K562 (cell line): Measurements from ENCODE around the gene DNAJC17. TPM values are rescaled to one million over a fixed set of nuclear protein-coding genes. Genes with fewer than 3 reads are reported as not detected.

Experiments
- ATAC-seq: fragments of 200-7000 bp; cut with Tn5 transposase; 3 replicates; pipeline ENCODE4 v1.9.1; 2020; ENCODE audit warnings: moderate library complexity
- BruUV-seq: library from RNA; stranded (reverse); fragments of 400-500 nt; replicated peaks from 2 replicates; lab custom pipeline; 2021; lab: Mats Ljungman, UMichigan
- CTCF ChIA-PET: fragments of 300-600 bp; formaldehyde crosslinking; extraction: SDS; loops from one replicate; lab custom pipeline; 2021; ENCODE audit warnings: low intra/inter-chr PET ratio; lab: Yijun Ruan, JAX
- POLR2A ChIA-PET: fragments of 300-600, 350-650 bp; sonication (Branson Sonifier 250); formaldehyde crosslinking; extraction: SDS; loops from one replicate; lab custom pipeline; 2021; ENCODE audit warnings: antibody characterized with exemption, inconsistent platforms; lab: Yijun Ruan, JAX
- DNase-seq, 4 experiments: peaks; one replicate each; pipeline versions ENCODE4 v3.0.0 to v3.0.0-alpha.2; 2011 to 2018; ENCODE audit warnings: low spot score in 3 of 4, mixed read lengths in 3 of 4; ENCODE audit errors: extremely low read depth in 1 of 4
- FAIRE-seq: peaks from 2 replicates; lab custom pipeline; 2011; peaks lifted over from hg19 to GRCh38; lab: Jason Lieb, UNC
- H2AFZ ChIP-seq: 2 replicates; pipeline ENCODE4 v1.6.0; 2011; ENCODE audit warnings: low read depth, low read length, control low read depth, inconsistent platforms
- H3K27ac ChIP-seq: fragments of 200-600 bp; 3 replicates; pipeline ENCODE4 v1.8.0; 2011; ENCODE audit warnings: low read depth, mild to moderate bottlenecking, control low read depth, inconsistent platforms, low read length, moderate library complexity, mixed read lengths; ENCODE audit errors: extremely low read depth
- H3K27me3 ChIP-seq, 2 experiments: fragments of 300-600 bp in 1 of 2; 2 replicates in 1 of 2; 3 replicates in 1 of 2; pipeline versions ENCODE4 v1.6.0 to v1.8.0; 2011; ENCODE audit warnings: inconsistent platforms in 2 of 2, low read length in 2 of 2, mild to moderate bottlenecking in 1 of 2, mixed read lengths in 1 of 2, moderate library complexity in 1 of 2; ENCODE audit not compliant: control insufficient read depth in 2 of 2, insufficient read depth in 2 of 2
- H3K36me3 ChIP-seq: fragments of 300-600 bp; 3 replicates; pipeline ENCODE4 v1.8.0; 2011; ENCODE audit warnings: mild to moderate bottlenecking, low read length, inconsistent platforms; ENCODE audit not compliant: control insufficient read depth, insufficient read depth
- H3K4me1 ChIP-seq, 2 experiments: fragments of 200-600 bp in 1 of 2; replicated peaks in 1 of 2; 2 replicates in 1 of 2; 3 replicates in 1 of 2; pipeline versions ENCODE4 v1.5.1 to v1.8.0; 2011; ENCODE audit warnings: inconsistent platforms in 2 of 2, low read length in 2 of 2, mild to moderate bottlenecking in 1 of 2, mixed read lengths in 1 of 2, moderate library complexity in 1 of 2; ENCODE audit not compliant: control insufficient read depth in 2 of 2, insufficient read depth in 2 of 2
- H3K4me2 ChIP-seq: 2 replicates; pipeline ENCODE4 v1.6.1; 2011; ENCODE audit warnings: low read length, control low read depth, inconsistent platforms, mixed read lengths; ENCODE audit not compliant: insufficient read depth
- H3K4me3 ChIP-seq: fragments of 200-600 bp; sonication (generic), shearing (Covaris generic); 2 replicates; pipeline ENCODE4 v1.5.1; 2016; ENCODE audit warnings: control low read depth, inconsistent platforms
- H3K79me2 ChIP-seq: fragments of 200-600 bp; 3 replicates; pipeline ENCODE4 v1.8.0; 2011; ENCODE audit warnings: low read length, inconsistent platforms; ENCODE audit not compliant: control insufficient read depth, insufficient read depth
- H3K9ac ChIP-seq, 2 experiments: 2 replicates each; pipeline versions ENCODE4 v1.6.0 to v1.6.1; 2011; ENCODE audit warnings: low read depth in 2 of 2, low read length in 2 of 2, control low read depth in 1 of 2, inconsistent platforms in 1 of 2, mild to moderate bottlenecking in 1 of 2, mixed read lengths in 1 of 2; ENCODE audit not compliant: insufficient read depth in 1 of 2
- H3K9me1 ChIP-seq: one replicate; pipeline ENCODE4 v1.6.0; 2011; ENCODE audit warnings: inconsistent platforms, mild to moderate bottlenecking, low read length, moderate library complexity; ENCODE audit not compliant: control insufficient read depth, insufficient read depth
- H3K9me3 ChIP-seq: replicated peaks from 2 replicates; pipeline ENCODE4 v1.5.1; 2011; ENCODE audit warnings: low read depth, low read length, inconsistent platforms; ENCODE audit not compliant: control insufficient read depth, insufficient read depth
- H4K20me1 ChIP-seq: replicated peaks from 2 replicates; pipeline ENCODE4 v1.6.1; 2011; ENCODE audit warnings: low read length, inconsistent platforms, mixed read lengths; ENCODE audit not compliant: control insufficient read depth, insufficient read depth
- ATF7 ChIP-seq: fragments of 450-650 bp; IDR thresholded peaks from 2 replicates; pipeline ENCODE4 v1.7.1; 2014; ENCODE audit warnings: mild to moderate bottlenecking, moderate library complexity
- ELF2 ChIP-seq: fragments of 250-450 bp; sonication (Bioruptor Pico); IDR thresholded peaks from 2 replicates; pipeline ENCODE4 v1.5.0; 2021; ENCODE audit warnings: mild to moderate bottlenecking
- HNRNPL ChIP-seq: fragments of 200-400 bp; formaldehyde crosslinking; IDR thresholded peaks from 2 replicates; pipeline ENCODE4 v1.6.1; 2017; ENCODE audit warnings: low read depth, mild to moderate bottlenecking, low read length
- KLF13 ChIP-seq: fragments of 450-650 bp; IDR thresholded peaks from 2 replicates; pipeline ENCODE4 v1.6.1; 2016; ENCODE audit warnings: missing genetic modification characterization, low read depth, mild to moderate bottlenecking, missing compliant biosample characterization, moderate library complexity, borderline replicate concordance
- MCM5 ChIP-seq: fragments of 450-650 bp; IDR thresholded peaks from 2 replicates; pipeline ENCODE4 v1.6.1; 2016; ENCODE audit warnings: low read depth
- MIER1 ChIP-seq: fragments of 450-650 bp; IDR thresholded peaks from 2 replicates; pipeline ENCODE4 v1.6.1; 2016; ENCODE audit warnings: antibody characterized with exemption, mild to moderate bottlenecking, low read depth
- MXD1 ChIP-seq: fragments of 250-450 bp; sonication (Bioruptor Pico); IDR thresholded peaks from 2 replicates; pipeline ENCODE4 v1.8.0; 2021; ENCODE audit warnings: borderline replicate concordance, mild to moderate bottlenecking, moderate library complexity; ENCODE audit not compliant: poor library complexity, severe bottlenecking
- PURB ChIP-seq: sonication (generic); formaldehyde crosslinking; IDR thresholded peaks from 2 replicates; pipeline ENCODE4 v1.9.0; 2021; ENCODE audit warnings: low read depth, mild to moderate bottlenecking, missing genetic modification reagents
- SAP30 ChIP-seq: fragments of 200-600 bp; sonication (generic); IDR thresholded peaks from 2 replicates; pipeline ENCODE4 v1.6.1; 2012; ENCODE audit warnings: borderline replicate concordance, low read depth, mild to moderate bottlenecking, moderate library complexity, low read length, control low read depth, inconsistent platforms; ENCODE audit not compliant: insufficient read depth, poor library complexity, severe bottlenecking
- SOX6 ChIP-seq: fragments of 450-650 bp; IDR thresholded peaks from 2 replicates; pipeline ENCODE4 v1.6.1; 2014; ENCODE audit warnings: mild to moderate bottlenecking
- TGIF2 ChIP-seq: sonication (generic); formaldehyde crosslinking; IDR thresholded peaks from 2 replicates; pipeline ENCODE4 v1.8.1; 2022; ENCODE audit warnings: mild to moderate bottlenecking, missing genetic modification reagents, moderate library complexity
- TRIM24 ChIP-seq, 2 experiments: fragments of 450-650 bp; IDR thresholded peaks; 2 replicates each; pipeline ENCODE4 v1.6.1; 2016
- XRCC3 ChIP-seq: fragments of 450-650 bp; IDR thresholded peaks from 2 replicates; pipeline ENCODE4 v1.6.1; 2017; ENCODE audit warnings: mild to moderate bottlenecking, moderate library complexity
- WGBS: fragments of 100-300 bp; shearing (Covaris generic); methylation state at CpG from one replicate; pipeline ENCODE4 v1.1.6; 2016; ENCODE audit warnings: low coverage, mixed read lengths; ENCODE audit not compliant: insufficient coverage; ENCODE audit errors: missing lambda C conversion rate; 5-methylcytosine and 5-hydroxymethylcytosine counted together
- in situ Hi-C: fragments of 300-500 bp; cut with MboI; formaldehyde crosslinking; loops from 4 replicates; pipeline ENCODE4 v1.15.0; 2018; ENCODE audit warnings: inconsistent platforms, mixed read lengths
- intact Hi-C: fragments of 100-400 bp; cut with micrococcal nuclease; formaldehyde crosslinking; loops from 2 replicates; pipeline ENCODE4 v1.14.2; 2022
- polyA plus RNA-seq, 8 experiments: library from polyadenylated mRNA; depleted of rRNA in 4 of 8; stranded (reverse) in 5 of 8; unstranded in 3 of 8; fragments of >200 nt; fragmentation: Nextera tagmentation in 2 of 8; fragmentation: Illumina TruSeq in 1 of 8; extraction: Ambion mirVana in 2 of 8; extraction: Trizol in 1 of 8; gene quantifications; 2 replicates each; pipeline versions ENCODE4 v1.2.1 to v1.2.3, GENCODE V29; 2011 to 2014; ENCODE audit warnings: inconsistent platforms in 1 of 8, missing spikeins in 1 of 8
- total RNA-seq, 7 experiments: library from RNA; depleted of rRNA in 6 of 7; stranded (reverse); fragments of >200 nt in 6 of 7; fragmentation: Illumina TruSeq in 2 of 7; extraction: Trizol in 2 of 7; gene quantifications; 2 replicates each; pipeline versions ENCODE4 v1.2.1 to v1.2.3, GENCODE V29; 2011 to 2021; ENCODE audit warnings: low replicate concordance in 1 of 7
- TF ChIP-seq, protein P1 (sequence below): fragments of 150-350 bp; IDR thresholded peaks from 2 replicates; pipeline ENCODE4 v1.6.1; 2014; ENCODE audit warnings: low read depth, mild to moderate bottlenecking, low read length, borderline replicate concordance

The DNAJC17 gene
- total and polyA plus RNA-seq, 9 of the 15 experiments (the other 6 are each of a cell fraction or from before 2014, with no cell fraction given), result 2.4 to 79.4 (median 44.2) TPM

DNA sequence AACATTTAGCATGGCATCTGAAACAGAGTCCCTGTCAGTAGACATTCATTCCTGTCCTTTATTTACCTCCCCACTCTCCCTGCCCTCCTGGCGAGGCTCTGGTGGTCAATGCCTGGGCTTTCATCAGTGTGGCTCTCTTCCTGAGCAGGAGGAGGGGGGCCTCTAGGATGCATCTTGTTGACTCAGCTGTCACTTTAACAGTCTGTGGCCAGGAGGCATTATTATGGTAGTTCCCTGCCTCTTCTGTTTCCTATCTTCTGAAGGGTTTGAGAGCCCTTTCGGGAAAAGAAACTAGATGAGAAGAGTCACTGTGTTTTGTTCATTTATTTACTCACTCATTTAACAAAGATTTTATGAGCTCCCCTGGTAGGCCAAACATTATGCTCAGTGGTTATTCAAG, 23.6 kb upstream of the DNAJC17 start:
- DNase-seq (no peak), FAIRE-seq (peak; percentile 79), ATAC-seq (no peak)
- H3K27me3 ChIP-seq, result no peaks in the 10 kb centered on the region
- peak overlapping the region; percentile 56 for H2AFZ ChIP-seq
- 25% methylated on average over 2 of the region's 2 CpGs for WGBS
- in situ Hi-C loops, result no loop called here
- peaks cover 5 to 21% of the 10 kb centered on the region in 2 experiments; a peak in 4 of 5 replicates for H3K4me1 ChIP-seq
- no peaks in the 10 kb centered on the region for H3K79me2 ChIP-seq
- intact Hi-C loops, result no loop called here
- peaks cover 4% of the 10 kb centered on the region for H4K20me1 ChIP-seq
- no peaks in the 10 kb centered on the region for H3K36me3 ChIP-seq
- H3K9me1 ChIP-seq, result no peaks in the 10 kb centered on the region
- no peak overlapping the region for H3K4me3 ChIP-seq
- no TSS peak for BruUV-seq
- ChIA-PET POLR2A (interaction anchor here (1.0 kb wide), 1 partner anchor 85 kb away, joined by 3 read pairs; no protein-coding TSS in a partner anchor), CTCF (no interaction called here)
- H3K9me3 ChIP-seq, result no peaks in the 10 kb centered on the region
- no peak overlapping the region for H3K4me2 ChIP-seq
- no peak overlapping the region for H3K27ac ChIP-seq
- H3K9ac ChIP-seq, result no peak overlapping the region; a peak in 1 of 4 replicates
- TF ChIP-seq TGIF2 (no peak), TRIM24 (IDR thresholded peaks at IDR 0.05) (no peak), XRCC3 (no peak), MXD1 (no peak), ATF7 (no peak), KLF13 (tag) (no peak), MCM5 (no peak), PURB (CRISPR knock-in tag) (no peak), SAP30 (no peak), HNRNPL (no peak), ELF2 (no peak), SOX6 (peak; percentile 76), MIER1 (no peak)
- TF ChIP-seq, protein P1, sequence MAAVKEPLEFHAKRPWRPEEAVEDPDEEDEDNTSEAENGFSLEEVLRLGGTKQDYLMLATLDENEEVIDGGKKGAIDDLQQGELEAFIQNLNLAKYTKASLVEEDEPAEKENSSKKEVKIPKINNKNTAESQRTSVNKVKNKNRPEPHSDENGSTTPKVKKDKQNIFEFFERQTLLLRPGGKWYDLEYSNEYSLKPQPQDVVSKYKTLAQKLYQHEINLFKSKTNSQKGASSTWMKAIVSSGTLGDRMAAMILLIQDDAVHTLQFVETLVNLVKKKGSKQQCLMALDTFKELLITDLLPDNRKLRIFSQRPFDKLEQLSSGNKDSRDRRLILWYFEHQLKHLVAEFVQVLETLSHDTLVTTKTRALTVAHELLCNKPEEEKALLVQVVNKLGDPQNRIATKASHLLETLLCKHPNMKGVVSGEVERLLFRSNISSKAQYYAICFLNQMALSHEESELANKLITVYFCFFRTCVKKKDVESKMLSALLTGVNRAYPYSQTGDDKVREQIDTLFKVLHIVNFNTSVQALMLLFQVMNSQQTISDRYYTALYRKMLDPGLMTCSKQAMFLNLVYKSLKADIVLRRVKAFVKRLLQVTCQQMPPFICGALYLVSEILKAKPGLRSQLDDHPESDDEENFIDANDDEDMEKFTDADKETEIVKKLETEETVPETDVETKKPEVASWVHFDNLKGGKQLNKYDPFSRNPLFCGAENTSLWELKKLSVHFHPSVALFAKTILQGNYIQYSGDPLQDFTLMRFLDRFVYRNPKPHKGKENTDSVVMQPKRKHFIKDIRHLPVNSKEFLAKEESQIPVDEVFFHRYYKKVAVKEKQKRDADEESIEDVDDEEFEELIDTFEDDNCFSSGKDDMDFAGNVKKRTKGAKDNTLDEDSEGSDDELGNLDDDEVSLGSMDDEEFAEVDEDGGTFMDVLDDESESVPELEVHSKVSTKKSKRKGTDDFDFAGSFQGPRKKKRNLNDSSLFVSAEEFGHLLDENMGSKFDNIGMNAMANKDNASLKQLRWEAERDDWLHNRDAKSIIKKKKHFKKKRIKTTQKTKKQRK, result no peak
